Progenitor cell of endocrine pancreas (in vitro differentiated cells): ENCODE data around the gene GPR87. TPM values are rescaled to one million over a fixed set of nuclear protein-coding genes. Genes with fewer than 3 reads are reported as not detected.

ENCODE experiments used
- DNase-seq: peaks from one replicate; pipeline ENCODE4 v3.0.0; 2021; ENCODE audit warnings: low spot score; ENCODE audit not compliant: unreplicated experiment
- H3K27ac Mint-ChIP-seq: 2 replicates; pipeline ENCODE4 v1.8.0; 2021; ENCODE audit warnings: mild to moderate bottlenecking, moderate library complexity, mixed read lengths
- H3K27me3 Mint-ChIP-seq: 2 replicates; pipeline ENCODE4 v1.8.0; 2021; ENCODE audit warnings: mixed read lengths
- H3K36me3 Mint-ChIP-seq: 2 replicates; pipeline ENCODE4 v1.8.0; 2022; ENCODE audit warnings: mixed read lengths; ENCODE audit not compliant: insufficient read depth
- H3K4me1 Mint-ChIP-seq: 2 replicates; pipeline ENCODE4 v1.8.0; 2021; ENCODE audit warnings: low read depth, mixed read lengths
- H3K4me3 Mint-ChIP-seq: 2 replicates; pipeline ENCODE4 v1.8.0; 2021; ENCODE audit warnings: low read depth, mild to moderate bottlenecking, moderate library complexity, mixed read lengths
- H3K9me3 Mint-ChIP-seq: 2 replicates; pipeline ENCODE4 v1.8.0; 2021; ENCODE audit warnings: low read depth, mixed read lengths
- total RNA-seq: library from RNA; stranded (reverse); gene quantifications from 2 replicates; pipeline ENCODE4 v1.2.1, GENCODE V29; 2021
- TF ChIP-seq, protein P1 (sequence below): fragments of 200-600 bp; sonication (generic); IDR thresholded peaks from one replicate; pipeline ENCODE4 v1.5.0; 2021; ENCODE audit warnings: antibody characterized with exemption, mild to moderate bottlenecking; ENCODE audit not compliant: unreplicated experiment

Gene GPR87
- total RNA-seq, 1 donor from 2014 or later = not detected

DNA sequence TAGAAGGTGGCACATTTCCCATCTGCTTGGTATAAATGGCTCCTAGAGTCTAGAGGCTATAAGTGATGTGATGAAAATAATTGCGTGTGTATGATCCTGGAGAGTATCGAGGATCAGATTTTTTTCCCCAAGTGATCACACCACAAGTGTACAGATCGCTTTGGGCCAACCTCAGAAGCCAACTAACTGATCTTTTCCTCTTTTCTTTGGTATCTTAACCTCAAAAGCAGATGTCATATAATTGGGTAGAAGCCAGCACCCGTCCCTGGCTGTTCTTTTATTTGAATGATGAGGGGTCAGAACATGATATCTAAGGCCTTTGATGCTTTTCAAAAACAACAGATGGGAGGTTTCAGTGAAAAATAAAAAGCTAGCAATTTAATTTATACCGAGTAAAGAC lies 41.5 kb downstream of the GPR87 start:
- DNase-seq = no peak
- no peak overlapping the region for H3K27ac Mint-ChIP-seq
- no peaks in the 10 kb centered on the region for H3K9me3 Mint-ChIP-seq
- H3K27me3 Mint-ChIP-seq = no peaks in the 10 kb centered on the region
- no peaks in the 10 kb centered on the region for H3K36me3 Mint-ChIP-seq
- TF ChIP-seq, protein P1, sequence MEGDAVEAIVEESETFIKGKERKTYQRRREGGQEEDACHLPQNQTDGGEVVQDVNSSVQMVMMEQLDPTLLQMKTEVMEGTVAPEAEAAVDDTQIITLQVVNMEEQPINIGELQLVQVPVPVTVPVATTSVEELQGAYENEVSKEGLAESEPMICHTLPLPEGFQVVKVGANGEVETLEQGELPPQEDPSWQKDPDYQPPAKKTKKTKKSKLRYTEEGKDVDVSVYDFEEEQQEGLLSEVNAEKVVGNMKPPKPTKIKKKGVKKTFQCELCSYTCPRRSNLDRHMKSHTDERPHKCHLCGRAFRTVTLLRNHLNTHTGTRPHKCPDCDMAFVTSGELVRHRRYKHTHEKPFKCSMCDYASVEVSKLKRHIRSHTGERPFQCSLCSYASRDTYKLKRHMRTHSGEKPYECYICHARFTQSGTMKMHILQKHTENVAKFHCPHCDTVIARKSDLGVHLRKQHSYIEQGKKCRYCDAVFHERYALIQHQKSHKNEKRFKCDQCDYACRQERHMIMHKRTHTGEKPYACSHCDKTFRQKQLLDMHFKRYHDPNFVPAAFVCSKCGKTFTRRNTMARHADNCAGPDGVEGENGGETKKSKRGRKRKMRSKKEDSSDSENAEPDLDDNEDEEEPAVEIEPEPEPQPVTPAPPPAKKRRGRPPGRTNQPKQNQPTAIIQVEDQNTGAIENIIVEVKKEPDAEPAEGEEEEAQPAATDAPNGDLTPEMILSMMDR = no peak
- no peak overlapping the region for H3K4me3 Mint-ChIP-seq
- no peaks in the 10 kb centered on the region for H3K4me1 Mint-ChIP-seq

GRCh38 chr3:151269631-151270030 lies 47.0 kb downstream of the GPR87 start:
- TF ChIP-seq, protein P1 = no peak

GRCh38 chr3:151268267-151269235 lies 48.1 kb downstream of the GPR87 start:
- no peaks in the 10 kb centered on the region for H3K9me3 Mint-ChIP-seq
- no peaks in the 10 kb centered on the region for H3K4me1 Mint-ChIP-seq
- no peaks in the 10 kb centered on the region for H3K27me3 Mint-ChIP-seq
- TF ChIP-seq, protein P1 = no peak
- H3K4me3 Mint-ChIP-seq = no peak overlapping the region
- no peaks in the 10 kb centered on the region for H3K36me3 Mint-ChIP-seq
- H3K27ac Mint-ChIP-seq = peak overlapping the region; percentile 53
- DNase-seq = no peak

More at GRCh38 chr3:151269631-151270030, 47.0 kb downstream of the GPR87 start:
- H3K9me3 Mint-ChIP-seq = no peaks in the 10 kb centered on the region
- no peaks in the 10 kb centered on the region for H3K36me3 Mint-ChIP-seq
- no peak for DNase-seq
- H3K27me3 Mint-ChIP-seq = no peaks in the 10 kb centered on the region
- no peaks in the 10 kb centered on the region for H3K4me1 Mint-ChIP-seq
- H3K4me3 Mint-ChIP-seq = no peak overlapping the region
- H3K27ac Mint-ChIP-seq = no peak overlapping the region

DNA sequence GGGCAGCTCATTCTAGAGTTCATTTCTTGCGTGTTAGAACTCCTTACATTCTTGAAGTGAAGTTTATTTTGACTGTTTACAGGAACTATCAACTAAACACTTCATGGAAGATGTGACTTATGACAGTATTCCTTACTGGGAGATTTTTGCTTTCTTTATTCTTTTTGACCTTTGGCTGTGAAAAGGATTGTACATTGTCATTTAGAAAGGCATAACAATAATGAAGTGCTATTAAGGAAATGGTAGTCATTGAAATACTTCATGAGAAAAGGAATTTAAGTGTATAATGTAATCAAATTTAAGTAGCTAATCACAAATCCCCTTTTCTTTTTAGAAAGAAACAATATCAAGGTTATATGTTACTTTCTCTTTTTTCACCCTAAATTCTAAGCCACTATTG lies 49.6 kb downstream of the GPR87 start:
- TF ChIP-seq, protein P1 = no peak
- H3K4me3 Mint-ChIP-seq = no peak overlapping the region
- no peaks in the 10 kb centered on the region for H3K27me3 Mint-ChIP-seq
- no peak for DNase-seq
- no peak overlapping the region for H3K27ac Mint-ChIP-seq
- H3K9me3 Mint-ChIP-seq = no peaks in the 10 kb centered on the region
- no peaks in the 10 kb centered on the region for H3K4me1 Mint-ChIP-seq
- no peaks in the 10 kb centered on the region for H3K36me3 Mint-ChIP-seq

DNA sequence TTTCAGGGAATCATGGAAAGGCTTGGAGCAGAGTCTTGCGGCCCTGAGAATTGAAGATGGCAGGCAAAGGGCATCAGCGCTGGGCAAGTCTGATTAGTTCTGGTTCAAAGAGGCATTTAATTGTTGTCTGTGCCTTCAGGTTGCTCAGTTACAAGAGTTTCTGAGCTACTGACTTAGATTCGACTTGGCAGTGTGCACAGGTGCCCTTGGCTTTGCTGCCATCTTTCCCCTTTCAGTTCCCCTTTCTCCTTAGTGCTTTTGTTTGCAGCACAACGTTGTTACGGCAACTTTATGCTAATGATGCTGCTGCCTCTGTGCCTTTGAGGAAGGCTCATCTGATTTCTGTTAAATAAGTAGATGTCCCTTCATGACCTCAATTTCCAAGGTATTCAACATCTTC lies 50.8 kb downstream of the GPR87 start:
- H3K36me3 Mint-ChIP-seq = peaks cover under 1% of the 10 kb centered on the region
- H3K9me3 Mint-ChIP-seq = no peaks in the 10 kb centered on the region
- H3K4me3 Mint-ChIP-seq = no peak overlapping the region
- H3K27me3 Mint-ChIP-seq = no peaks in the 10 kb centered on the region
- H3K4me1 Mint-ChIP-seq = no peaks in the 10 kb centered on the region
- TF ChIP-seq, protein P1 = no peak
- no peak for DNase-seq
- H3K27ac Mint-ChIP-seq = no peak overlapping the region
